Left renal pelvis (tissue), 4 donors: ENCODE measurements around the gene MAN2A1. TPM values are rescaled to one million over a fixed set of nuclear protein-coding genes. Genes with fewer than 3 reads are reported as not detected.
A peak's percentile ranks its signal among the peaks of the same experiment; 100 is the strongest.
"Not testable (repeated sequence)": the region's sequence is repeated elsewhere in the genome, so short reads cannot be mapped to it uniquely, and the experiment has no call there.

ENCODE experiments used
- DNase-seq, 4 donors: peaks; one replicate each; pipeline ENCODE4 v3.0.0-alpha.2; 2013; ENCODE audit warnings: low read depth in 4 of 4, low spot score in 3 of 4
- polyA plus RNA-seq, 4 donors: library from polyadenylated mRNA; unstranded; fragments of 120-200 nt; gene quantifications; one replicate each; pipeline ENCODE4 v1.2.1, GENCODE V29; 2013; ENCODE audit not compliant: insufficient read length in 4 of 4

The MAN2A1 gene
- polyA plus RNA-seq, 4 donors: 31.3 to 82.6 (median 73.3) TPM

DNA sequence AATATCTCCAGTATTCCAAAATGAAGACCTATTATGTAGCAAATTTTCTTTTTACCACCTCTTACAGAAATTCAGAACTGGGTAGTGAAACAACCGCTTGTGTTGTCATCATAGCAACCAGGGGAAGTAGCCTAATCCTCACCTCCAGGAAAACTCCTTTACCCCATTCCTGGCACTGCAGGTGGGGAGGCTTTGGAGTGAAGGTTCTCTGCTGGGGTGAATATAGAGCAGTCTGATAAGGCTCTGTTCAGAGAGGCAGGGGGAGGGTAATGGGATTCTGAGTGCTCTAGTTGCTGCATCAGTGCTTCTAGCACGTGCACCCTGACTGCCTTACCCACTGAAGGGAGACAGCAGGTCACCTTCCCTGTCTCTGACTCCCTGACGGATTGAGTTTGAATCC lies 116.2 kb downstream of the MAN2A1 start:
- DNase-seq: peak in 3 of 4 donors; percentile 5 to 30 (median 24)

DNA sequence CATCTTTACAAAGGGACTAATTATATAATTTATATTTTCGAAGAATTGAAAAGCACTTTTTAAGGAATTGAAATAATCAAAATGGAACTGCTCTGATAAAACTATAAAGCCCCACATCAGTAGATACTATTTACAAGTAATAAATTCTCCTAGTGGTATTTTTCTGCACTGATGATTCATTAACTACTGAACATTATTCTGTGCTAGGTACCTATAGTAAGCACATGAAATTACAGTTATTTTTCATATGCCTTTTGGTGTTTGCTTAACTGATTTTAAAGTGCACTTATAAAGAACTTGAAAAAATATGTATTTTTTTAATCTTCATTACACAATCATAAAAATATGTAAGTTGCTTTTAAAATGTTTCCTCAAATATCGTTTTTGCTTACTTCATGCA lies 123.0 kb downstream of the MAN2A1 start:
- DNase-seq: no peak

DNA sequence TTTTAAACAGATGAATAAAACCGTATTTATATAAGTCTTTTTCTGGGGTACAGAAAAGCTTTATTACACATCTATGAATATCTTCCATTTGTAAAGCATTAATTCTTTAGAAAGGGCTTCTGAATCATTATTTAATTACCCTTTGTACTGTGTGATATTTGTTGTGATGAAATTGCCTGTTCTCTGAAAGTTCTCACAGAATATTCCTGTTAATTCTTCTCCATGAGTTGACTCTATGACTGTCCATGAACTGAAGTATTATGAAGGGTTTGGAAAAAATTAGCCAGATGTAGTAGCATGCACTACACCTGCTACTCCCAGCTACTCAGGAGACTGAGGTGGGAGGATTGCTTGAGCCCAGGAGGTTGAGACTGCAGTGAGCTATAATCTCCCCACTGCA lies 127.0 kb downstream of the MAN2A1 start:
- DNase-seq: no peak

DNA sequence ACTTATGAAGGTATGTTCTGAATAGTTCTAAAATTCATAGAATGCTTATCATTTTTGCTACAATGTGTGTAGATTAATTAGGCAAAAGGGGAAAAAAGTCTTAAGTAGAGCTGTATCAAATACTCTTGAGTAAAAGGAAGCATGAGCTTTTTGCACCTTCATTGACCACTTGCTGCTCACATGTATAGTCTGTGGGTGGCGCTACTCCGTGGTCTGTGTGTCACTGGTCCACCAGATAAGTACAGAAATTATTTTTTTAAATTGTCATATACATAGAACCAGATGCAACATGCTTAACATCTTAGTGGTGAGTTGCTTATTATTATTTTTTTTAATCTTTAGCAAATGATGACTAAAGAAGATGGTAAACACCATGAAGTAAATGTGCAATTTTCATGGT lies 130.2 kb downstream of the MAN2A1 start:
- no peak for DNase-seq

DNA sequence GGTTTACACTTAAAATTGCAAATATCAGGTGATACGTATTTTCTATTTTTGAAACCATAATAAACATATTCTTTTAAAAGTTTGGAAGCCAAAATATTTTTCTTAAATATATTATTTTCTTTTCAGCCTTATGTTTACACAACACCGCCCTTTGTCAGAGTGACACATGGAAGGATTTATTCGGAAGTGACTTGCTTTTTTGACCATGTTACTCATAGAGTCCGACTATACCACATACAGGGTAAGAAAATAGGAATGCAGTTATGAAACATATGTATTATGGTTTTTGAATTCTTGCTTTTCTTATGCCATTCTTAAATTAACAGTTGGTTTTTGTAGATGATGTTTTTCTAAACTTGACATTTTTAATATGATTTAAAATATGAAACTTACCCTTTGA lies 133.9 kb downstream of the MAN2A1 start:
- no peak for DNase-seq

DNA sequence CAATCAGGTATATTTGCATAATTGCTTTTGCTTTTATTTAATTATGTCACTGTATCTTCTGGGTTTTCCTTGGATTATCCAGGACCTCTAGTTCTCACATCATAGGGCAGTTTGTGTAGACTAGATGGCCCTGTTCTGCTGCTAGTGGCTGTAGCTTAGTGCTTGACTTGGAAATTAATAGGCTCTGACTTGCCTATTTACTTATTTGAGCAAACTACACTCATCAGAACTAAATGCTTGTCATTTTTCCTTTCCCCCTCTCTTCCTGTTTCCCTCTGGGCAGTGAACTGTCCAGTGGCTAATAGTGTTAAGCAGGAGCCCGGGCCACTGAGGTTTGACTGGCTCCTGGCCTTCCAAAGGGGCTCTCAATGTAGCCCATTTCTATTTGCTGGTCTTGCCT lies 135.7 kb downstream of the MAN2A1 start:
- DNase-seq: no peak

DNA sequence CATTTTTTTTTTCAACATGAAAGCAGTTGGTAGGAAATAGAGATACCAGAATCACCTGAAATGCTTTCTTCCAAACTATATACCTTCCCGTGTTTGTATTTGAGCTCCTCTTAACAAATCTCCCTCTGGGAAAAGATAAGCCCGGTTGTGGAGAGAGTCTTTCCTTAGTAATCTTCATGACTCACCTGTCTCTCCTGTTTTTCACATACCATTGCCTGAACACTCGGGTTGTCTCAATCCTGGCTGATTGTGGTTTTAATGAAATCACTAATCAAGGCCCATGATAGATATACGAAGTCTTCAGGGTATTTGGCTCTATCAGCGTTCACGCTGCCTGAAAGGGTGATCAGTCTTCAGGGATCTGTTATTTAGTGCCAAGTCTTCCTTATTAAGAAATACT lies 136.7 kb downstream of the MAN2A1 start:
- DNase-seq: no peak

DNA sequence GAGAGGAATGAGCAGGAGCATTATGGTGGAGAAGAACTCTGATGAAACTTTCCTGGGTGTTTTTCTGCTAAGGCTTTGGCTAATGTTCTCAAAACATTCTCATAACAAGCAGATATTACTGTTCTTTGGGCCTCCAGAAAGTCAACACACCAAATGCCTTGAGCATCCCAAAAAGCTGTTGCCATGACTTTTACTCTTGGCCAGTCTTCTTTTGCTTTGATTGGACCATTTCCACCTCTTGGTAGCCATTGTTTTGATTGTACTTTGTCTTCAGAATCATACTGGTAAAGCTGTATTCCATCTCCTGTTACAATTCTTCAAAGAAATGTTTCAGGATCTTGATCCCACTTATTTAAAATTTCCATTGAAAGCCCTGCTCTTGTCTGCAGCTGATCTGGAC lies 139.6 kb downstream of the MAN2A1 start:
- DNase-seq: no peak

DNA sequence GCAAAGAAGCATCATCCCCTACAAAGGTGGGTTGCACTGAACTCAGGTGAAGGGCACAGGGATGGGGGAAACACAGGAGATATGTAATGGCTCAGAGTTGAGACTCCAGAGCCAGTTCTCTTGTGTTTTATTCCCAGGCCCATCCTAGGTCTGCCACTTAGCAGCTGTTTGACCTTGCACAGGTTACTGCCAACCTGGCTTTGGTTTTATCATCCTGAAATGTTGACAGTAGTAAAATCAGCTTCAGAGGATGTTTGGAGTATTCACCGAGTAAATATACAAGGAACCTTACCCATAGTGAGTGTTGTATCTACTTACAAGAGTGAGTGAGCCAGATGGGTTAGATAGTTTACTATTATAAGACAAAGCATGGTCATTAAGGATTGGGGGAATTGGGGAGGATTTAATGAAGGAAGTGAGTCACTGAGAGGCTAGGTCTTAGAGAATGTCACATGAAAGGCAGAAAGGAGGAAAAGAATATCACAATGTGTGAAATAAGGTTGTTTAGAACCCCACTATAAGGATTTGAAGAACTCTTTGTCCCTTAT lies 141.3 kb downstream of the MAN2A1 start:
- DNase-seq: no peak

DNA sequence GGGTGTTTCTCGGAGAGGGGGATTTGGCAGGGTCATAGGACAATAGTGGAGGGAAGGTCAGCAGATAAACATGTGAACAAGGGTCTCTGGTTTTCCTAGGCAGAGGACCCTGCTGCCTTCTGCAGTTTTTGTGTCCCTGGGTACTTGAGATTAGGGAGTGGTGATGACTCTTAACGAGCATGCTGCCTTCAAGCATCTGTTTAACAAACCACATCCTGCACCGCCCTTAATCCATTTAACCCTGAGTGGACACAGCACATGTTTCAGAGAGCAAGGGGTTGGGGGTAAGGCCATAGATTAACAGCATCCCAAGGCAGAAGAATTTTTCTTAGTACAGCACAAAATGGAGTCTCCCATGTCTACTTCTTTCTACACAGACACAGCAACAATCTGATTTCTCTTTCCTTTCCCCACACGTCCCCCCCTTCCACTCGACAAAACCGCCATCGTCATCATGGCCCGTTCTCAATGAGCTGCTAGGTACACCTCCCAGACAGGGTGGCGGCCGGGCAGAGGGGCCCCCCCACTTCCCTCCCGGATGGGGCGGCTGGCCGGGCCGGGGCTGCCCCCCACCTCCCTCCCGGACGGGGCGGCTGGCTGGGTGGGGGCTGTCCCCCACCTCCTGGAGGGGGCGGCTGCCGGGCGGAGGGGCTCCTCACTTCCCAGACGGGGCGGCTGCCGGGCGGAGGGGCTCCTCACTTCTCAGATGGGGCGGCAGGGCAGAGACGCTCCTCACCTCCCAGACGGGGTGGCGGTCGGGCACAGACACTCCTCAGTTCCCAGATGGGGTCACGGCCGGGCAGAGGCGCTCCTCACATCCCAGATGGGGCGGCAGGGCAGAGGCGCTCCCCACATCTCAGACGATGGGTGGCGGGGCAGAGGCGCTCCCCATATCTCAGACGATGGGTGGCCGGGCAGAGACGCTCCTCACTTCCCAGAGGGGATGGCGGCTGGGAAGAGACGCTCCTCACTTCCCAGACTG lies 142.8 kb downstream of the MAN2A1 start:
- not testable (repeated sequence) for DNase-seq

DNA sequence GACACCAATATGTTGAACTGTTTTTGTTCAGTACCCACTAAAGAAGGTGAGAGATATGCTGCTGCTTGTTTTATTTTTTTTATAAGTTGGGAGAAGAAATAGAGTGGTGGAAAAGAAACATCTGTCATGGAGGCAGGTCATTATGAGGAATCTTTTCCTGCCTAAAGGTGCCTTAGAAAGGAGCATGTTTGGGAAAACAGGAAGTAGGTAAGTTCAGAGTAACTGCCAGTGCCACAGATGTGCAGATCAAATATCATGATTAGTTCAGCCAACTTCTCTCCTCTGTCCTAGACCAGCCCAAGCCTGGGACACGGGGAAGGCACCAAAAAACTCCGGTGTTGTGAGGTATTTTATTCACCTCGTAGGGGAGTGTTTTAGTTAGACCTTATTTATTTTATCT lies 144.2 kb downstream of the MAN2A1 start:
- DNase-seq: no peak

DNA sequence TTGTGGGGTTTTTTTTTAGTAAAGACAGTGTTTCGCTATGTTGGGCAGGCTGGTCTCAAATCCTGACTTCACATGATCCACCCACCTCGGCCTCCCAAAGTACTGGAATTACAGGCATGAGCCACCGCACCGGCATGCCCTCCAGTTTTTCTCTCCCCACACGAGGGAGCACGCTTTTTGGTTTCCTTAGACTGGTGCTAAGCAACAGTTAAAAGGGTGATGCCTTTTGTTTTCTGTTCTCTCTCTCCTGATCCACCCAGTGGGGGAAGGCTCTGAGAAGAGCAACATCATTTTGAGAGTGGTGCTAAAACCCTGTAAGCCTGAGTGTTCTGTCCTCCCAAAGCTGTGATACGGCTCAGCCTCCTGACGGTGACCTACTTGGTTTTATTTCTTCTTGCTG lies 146.6 kb downstream of the MAN2A1 start:
- no peak for DNase-seq

DNA sequence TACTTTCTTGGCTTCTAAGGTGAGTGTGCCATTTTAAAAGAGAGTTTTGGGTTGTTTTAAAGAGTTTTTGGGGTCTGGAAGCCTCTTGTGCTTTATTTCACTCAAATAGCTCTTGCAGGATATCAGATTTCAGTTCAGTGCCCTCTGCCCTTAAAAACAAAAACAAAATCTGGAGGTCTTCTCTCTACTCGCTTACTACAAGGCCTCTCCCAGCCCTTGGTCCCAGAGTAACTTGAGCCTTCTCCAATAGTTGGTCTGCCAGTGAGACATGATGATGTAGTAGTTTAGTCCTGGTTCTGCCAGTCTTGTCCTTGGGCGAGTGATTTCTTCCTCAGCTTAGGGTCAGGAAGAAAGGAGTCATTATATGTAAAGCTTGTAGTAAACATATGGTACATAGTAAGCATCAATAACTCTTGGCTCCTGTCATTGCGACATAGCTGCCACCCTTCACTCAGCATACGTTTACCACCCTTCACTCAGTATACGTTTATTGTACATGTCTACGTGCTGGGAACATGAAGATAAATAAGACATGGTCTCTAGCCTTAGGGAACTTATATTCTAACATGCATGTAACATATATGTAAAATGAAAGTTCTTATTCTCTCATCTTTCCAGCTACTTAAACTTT lies 147.6 kb downstream of the MAN2A1 start:
- DNase-seq: no peak

DNA sequence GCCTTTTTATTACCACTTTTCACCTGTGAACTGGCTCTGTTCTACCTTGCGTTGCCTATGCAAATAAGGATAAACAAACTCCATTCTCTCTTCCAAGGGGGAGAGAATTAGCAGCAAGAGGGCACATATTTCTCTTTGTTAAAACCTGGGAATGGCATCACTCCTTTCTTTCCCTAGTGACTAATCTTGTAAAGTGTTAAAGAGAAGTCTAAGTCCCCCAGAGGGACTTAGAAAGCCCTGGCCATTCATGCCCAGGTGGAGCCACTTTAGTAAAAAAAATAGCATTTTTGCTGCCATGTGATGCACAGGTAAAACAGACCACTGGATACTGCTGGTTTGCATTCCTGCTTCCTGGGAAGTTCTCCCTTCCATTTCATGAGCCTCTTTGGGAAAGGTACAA lies 148.4 kb downstream of the MAN2A1 start:
- DNase-seq: no peak

DNA sequence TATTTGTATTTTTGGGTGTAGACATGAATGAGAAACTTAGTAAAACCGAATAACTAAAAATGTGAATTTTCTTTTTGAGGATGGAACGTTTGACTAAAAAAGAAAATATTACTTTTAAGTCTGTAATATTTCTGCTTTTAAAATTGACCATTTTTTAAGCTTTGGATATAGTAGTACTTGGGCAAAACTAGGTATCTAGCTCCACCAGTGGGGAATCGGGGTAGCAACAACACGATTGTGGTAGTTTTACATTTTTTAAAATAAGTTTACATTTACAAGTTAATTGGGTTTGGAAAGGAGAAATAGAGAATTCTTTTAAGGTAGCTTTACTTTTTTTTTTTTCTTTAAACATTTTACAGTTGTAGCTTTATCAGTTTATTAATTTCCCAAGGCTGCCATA lies 154.4 kb downstream of the MAN2A1 start:
- DNase-seq: no peak

DNA sequence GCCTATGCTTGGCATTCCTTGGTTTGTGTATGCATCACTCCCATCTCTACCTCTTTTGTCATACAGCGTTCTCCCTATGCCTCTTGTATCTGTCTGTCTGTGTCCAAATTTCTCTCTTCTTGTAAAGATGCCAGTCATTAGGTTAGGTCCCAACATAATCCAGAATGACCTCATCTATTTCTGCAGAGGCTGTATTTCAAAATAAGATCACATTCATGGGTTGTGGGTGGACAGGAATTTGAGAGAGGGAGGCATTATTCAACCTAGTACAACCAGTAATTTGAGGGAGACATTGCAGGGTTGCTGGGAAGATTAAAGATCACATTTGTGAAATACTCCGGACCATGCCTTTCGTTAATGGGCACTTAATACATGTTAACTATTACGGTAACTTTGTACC lies 155.0 kb downstream of the MAN2A1 start:
- no peak for DNase-seq

DNA sequence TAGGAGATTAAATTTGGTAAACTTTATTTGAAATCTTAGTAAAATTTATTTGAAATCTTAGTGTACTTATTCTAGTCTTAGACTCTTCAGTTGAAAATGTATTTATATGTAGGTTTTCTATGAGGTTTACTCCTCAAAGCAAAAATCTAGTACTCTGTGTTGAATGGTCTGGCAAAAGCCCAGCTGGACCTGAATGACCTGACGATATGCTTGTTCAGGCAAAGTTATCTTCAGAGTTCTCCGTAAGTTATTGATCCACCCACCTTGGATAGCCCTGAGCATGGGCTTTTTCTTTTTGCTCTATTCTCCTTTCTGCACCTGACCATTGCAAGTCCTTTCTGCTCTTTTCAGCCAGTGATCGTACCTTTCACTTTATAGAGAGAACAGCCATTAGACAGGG lies 158.4 kb downstream of the MAN2A1 start:
- DNase-seq: no peak

DNA sequence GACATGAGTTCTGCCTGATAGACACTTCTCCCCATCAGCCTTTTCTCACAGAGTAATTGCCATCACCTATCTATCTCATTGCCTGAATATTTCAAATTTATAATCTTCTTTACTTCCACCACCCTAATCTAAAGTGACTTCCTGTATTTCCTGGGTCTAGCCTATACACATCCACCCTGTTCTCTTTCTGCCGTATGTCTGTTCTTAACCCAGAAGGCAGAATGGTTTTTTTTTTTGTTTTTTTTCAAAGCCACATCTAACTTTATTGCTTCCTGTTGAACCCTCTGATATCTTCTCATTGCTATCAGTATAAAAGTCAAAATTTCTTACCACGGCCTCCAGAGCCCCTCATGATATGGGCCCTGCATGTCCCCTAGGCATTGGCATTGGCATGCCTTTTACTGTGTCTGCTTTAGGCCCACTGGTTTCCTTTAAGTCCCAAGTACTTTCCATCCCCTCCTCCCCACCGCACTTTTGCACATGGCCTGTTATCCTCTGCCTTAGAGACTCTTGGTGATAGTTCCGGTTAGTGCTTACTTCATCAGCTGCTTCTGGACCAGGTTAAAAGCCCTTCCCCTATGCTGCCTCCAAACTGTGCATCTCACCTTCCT lies 159.9 kb downstream of the MAN2A1 start:
- DNase-seq: no peak

DNA sequence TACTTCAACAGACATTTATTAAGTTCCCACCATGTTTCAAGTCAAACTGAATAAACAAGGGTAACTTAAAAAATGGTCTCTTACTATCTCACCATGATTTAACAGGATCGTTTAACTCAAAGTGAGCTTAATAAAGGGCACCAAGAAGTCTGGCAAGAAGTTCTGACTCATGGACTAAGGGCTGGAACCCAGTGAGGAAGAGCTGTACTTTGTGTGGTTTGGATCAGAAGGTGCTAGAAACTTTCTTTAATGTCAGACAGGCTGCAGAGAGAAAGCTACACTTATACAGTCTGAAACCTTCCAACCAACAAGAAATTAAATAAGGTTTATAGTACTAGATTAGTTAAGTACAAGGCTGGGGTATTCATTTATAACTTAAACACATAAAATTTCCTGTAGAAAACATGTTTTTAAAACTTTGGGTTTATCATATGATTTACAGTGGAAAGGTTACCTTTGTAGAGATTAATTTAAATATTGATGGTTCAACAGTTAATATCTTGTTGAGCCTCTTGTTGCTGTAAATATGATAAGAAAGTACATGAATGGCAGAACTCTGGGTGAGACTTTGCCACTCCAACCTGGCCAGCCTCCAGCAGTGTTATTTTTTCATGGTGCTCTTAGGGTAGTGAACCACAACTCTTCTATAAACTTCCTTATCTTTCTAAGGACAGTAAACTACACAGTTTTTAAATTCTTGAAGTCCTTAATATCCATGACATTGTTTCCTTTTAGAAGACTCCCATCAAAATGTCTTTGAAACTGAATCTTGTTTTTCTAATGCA lies 162.8 kb downstream of the MAN2A1 start:
- DNase-seq: no peak

DNA sequence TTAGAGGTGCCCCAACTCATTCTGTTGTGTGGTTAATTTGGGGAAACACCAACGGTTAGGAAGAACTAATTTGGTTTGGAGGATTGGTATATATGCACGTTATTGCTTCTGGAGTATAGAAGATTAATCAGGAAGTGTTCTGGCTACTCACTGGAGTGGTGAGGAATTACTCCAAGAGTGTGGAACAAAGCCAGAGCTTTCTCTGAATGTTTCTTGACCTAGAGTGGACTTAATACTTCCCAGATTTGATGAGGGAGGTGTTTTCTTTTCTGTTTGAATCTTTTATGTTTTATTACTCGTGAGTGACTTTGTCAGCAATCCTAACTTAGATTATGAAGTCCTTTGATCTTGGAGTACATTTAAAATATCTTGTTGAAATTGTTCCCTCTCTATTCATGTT lies 163.7 kb downstream of the MAN2A1 start:
- no peak for DNase-seq

DNA sequence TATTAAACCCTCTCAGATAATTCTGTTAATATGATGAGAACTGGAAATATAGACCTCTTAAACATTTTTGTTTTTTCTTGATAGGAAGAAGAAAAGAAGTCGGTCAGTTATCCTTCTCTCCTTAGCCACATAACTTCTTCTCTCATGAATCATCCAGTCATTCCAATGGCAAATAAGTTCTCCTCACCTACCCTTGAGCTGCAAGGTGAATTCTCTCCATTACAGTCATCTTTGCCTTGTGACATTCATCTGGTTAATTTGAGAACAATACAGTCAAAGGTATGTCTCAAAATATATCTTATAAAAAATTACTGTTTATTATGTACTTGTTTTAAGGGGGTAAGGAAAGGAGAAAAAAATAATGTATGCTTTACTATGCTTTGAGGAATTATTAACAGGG lies 165.3 kb downstream of the MAN2A1 start:
- no peak for DNase-seq
